Mucosa of rectum (tissue), 2 donors: ENCODE results near the gene CXXC5.
A peak's percentile ranks its signal among the peaks of the same experiment; 100 is the strongest.

ENCODE experiments used
- H3K27ac ChIP-seq, 2 donors: one replicate each; pipeline ENCODE4 v1.7.0; 2013; ENCODE audit warnings: inconsistent platforms in 2 of 2, low read depth in 2 of 2, low read length in 2 of 2
- H3K27me3 ChIP-seq, 2 donors: one replicate each; pipeline ENCODE4 v1.7.0; 2013; ENCODE audit warnings: low read length in 2 of 2; ENCODE audit not compliant: control insufficient read depth in 2 of 2, insufficient read depth in 2 of 2
- H3K36me3 ChIP-seq, 2 donors: one replicate each; pipeline ENCODE4 v1.7.0; 2013; ENCODE audit warnings: low read length in 2 of 2; ENCODE audit not compliant: control insufficient read depth in 2 of 2, insufficient read depth in 2 of 2
- H3K4me1 ChIP-seq, 2 donors: one replicate each; pipeline ENCODE4 v1.7.0; 2013; ENCODE audit warnings: low read length in 2 of 2, mild to moderate bottlenecking in 1 of 2; ENCODE audit not compliant: control insufficient read depth in 2 of 2, insufficient read depth in 2 of 2
- H3K4me3 ChIP-seq, 2 donors: one replicate each; pipeline ENCODE4 v1.7.0; 2013; ENCODE audit warnings: low read length in 2 of 2
- H3K9ac ChIP-seq, 2 donors: one replicate each; pipeline ENCODE4 v1.7.0; 2013; ENCODE audit warnings: low read length in 2 of 2, low read depth in 1 of 2, mild to moderate bottlenecking in 1 of 2
- H3K9me3 ChIP-seq, 2 donors: one replicate each; pipeline ENCODE4 v1.7.0; 2013; ENCODE audit warnings: low read length in 2 of 2; ENCODE audit not compliant: control insufficient read depth in 2 of 2
- donor health status: healthy.
- donor health status: Normal muscosa, but diverticular disease.

CXXC5 gene

GRCh38 chr5:139694556-139695177, 46.5 kb downstream of the CXXC5 start:
- no peak overlapping the region for H3K9ac ChIP-seq
- peaks cover 25 to 27% of the 10 kb centered on the region in 2 donors for H3K4me1 ChIP-seq
- peaks cover 4 to 10% of the 10 kb centered on the region in 2 donors for H3K27me3 ChIP-seq
- no peak overlapping the region for H3K4me3 ChIP-seq
- no peaks in the 10 kb centered on the region for H3K9me3 ChIP-seq
- H3K36me3 ChIP-seq = no peaks in the 10 kb centered on the region
- no peak overlapping the region for H3K27ac ChIP-seq

GRCh38 chr5:139695178-139695573, 47.0 kb downstream of the CXXC5 start:
- Histone ChIP-seq H3K4me1 (peaks cover 20 to 23% of the 10 kb centered on the region in 2 donors), H3K27ac (no peak overlapping the region), H3K36me3 (no peaks in the 10 kb centered on the region), H3K9ac (no peak overlapping the region), H3K27me3 (peaks cover 4 to 10% of the 10 kb centered on the region in 2 donors), H3K4me3 (no peak overlapping the region), H3K9me3 (no peaks in the 10 kb centered on the region)

- H3K36me3 ChIP-seq = no peaks in the 10 kb centered on the region
- peak overlapping the region in 1 of 2 donors; percentile 53 for H3K9ac ChIP-seq
- H3K27me3 ChIP-seq = peaks cover 4 to 10% of the 10 kb centered on the region in 2 donors
- peaks cover 26 to 29% of the 10 kb centered on the region in 2 donors for H3K4me1 ChIP-seq
- H3K9me3 ChIP-seq = no peaks in the 10 kb centered on the region
- H3K27ac ChIP-seq = peak overlapping the region; percentile 60 to 74
- H3K4me3 ChIP-seq = peak overlapping the region in 1 of 2 donors; percentile 15
These were observed 48.2 kb downstream of the CXXC5 start for GRCh38 chr5:139696167-139696893.

DNA sequence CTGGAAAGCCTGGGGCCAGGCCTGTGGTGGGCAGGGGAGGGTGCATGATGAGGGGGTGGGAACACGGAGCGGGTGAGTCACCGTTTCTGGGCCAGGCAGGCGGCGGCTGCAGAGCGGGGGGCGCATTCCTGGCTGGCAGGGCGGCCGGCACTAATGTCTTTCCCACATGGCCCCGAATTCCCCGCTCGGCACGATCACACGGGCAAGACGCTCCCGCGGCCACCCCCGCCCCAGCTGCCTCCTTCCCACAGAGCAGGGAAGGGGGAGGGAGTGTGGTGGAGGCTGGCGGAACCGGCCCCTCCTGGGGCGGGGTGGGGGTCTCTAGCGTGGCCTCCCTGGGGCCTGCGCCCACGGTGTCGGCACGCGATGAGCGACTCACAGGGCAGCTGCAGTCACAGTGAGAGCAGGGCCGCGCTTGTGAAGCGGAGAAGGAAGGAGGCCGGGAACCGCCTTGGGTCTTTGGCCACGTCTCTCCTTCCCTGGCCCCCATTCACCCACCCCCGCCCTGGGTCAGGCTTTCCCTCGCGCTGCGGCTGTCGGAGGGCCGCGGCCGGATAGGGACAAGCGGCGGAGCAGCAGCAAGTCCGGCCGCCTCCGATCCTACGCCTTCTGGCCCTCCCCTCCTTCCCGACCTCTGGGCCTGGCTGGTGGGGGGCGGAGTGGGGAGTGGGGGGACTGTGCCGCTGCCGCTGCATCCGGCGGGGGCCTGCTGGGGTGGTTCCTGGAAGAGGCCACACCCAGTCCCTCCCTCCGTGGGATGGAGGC, 48.9 kb downstream of the CXXC5 start:
- H3K27ac ChIP-seq = peak overlapping the region; percentile 60 to 74
- peak overlapping the region in 1 of 2 donors; percentile 53 for H3K9ac ChIP-seq
- H3K4me3 ChIP-seq = peak overlapping the region; percentile 49 to 50

GRCh38 chr5:139698490-139699146, 50.5 kb downstream of the CXXC5 start:
- peaks cover 29% of the 10 kb centered on the region in 2 donors for H3K4me1 ChIP-seq
- peak overlapping the region; percentile 60 to 74 for H3K27ac ChIP-seq
- no peak overlapping the region for H3K4me3 ChIP-seq
- peaks cover 6 to 10% of the 10 kb centered on the region in 2 donors for H3K27me3 ChIP-seq
- no peaks in the 10 kb centered on the region for H3K36me3 ChIP-seq
- H3K9me3 ChIP-seq = no peaks in the 10 kb centered on the region
- H3K9ac ChIP-seq = peak overlapping the region in 1 of 2 donors; percentile 24

More for the DNA sequence above, 48.9 kb downstream of the CXXC5 start:
- Histone ChIP-seq H3K27me3 (peaks cover 4 to 10% of the 10 kb centered on the region in 2 donors), H3K9me3 (no peaks in the 10 kb centered on the region), H3K4me1 (peaks cover 29% of the 10 kb centered on the region in 2 donors), H3K36me3 (no peaks in the 10 kb centered on the region)

DNA sequence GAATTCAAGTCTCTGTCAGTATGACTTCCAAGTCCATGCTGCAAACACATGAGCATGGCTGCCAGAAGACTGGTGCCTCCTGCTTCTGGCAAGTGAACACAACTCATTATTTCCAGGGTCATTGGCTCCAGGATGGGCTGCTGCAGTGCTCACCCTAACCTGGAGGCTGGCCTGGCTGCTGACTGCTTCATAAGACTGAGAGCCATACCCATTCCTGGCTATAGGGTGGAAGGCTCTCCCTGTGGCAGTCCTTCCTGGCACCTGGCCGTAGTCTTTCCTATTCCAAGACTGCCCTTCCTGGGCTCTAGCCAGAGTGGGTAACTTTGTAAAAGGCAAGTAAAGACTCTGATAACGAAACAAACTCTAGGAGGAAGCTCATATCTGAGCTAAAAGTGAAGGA, 51.2 kb downstream of the CXXC5 start:
- no peak overlapping the region for H3K27ac ChIP-seq
- no peak overlapping the region for H3K9ac ChIP-seq
- peaks cover 6 to 10% of the 10 kb centered on the region in 2 donors for H3K27me3 ChIP-seq
- H3K4me3 ChIP-seq = no peak overlapping the region
- no peaks in the 10 kb centered on the region for H3K36me3 ChIP-seq
- no peaks in the 10 kb centered on the region for H3K9me3 ChIP-seq
- H3K4me1 ChIP-seq = peaks cover 29% of the 10 kb centered on the region in 2 donors

DNA sequence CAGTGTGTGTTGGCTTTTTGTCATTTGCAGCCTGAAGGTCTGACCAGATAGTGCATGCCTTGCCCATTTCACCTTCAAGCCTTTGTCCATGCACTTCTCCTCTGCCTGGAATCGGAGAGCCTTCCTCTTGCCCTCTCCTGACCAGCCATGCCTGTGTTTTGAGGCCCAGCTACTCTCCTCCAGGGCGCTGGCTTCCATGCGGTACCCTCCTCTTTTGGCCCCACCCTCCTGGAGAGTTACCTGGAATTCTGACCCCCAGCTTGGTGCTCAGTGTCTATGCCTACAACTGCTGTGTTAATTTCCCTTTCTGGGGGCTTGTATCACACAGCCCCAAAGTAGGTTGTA, 52.5 kb downstream of the CXXC5 start:
- Histone ChIP-seq H3K36me3 (no peaks in the 10 kb centered on the region), H3K27ac (no peak overlapping the region), H3K4me3 (no peak overlapping the region), H3K9me3 (no peaks in the 10 kb centered on the region), H3K9ac (no peak overlapping the region), H3K4me1 (peaks cover 29% of the 10 kb centered on the region in 2 donors), H3K27me3 (peaks cover 6 to 10% of the 10 kb centered on the region in 2 donors)

DNA sequence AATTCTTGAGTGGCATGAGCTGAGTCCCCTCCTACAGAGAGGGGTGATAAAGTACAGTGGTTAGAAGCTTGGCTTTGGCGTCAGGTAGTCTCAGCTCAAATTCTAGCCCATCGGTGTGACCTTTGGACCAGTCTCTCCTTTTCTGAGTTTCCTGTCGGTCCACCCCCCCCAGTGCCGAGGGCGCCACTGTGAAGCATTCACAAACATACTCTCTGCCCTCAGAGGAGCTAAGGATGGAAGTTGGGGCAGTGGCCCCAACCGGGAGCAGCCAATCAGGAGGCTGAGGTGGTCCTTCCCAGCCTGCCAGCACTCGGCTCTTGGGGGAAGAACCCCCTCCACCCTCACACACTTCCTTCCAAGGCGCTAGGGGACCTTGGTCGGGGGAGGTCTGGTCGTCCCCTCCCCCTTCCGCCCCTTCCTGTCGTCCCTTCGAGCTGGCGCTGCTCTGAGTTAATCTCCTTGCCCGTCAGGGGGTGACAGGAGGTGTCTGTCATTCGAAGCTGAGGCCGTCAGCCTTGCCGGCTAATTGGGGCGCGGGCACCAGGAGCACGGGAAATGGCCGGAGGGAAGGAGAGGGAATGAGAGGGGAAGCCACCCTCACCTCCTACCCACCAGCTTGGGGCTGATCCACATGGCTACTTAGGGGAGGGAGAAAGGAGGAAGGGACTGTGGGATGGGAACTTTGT, 53.0 kb downstream of the CXXC5 start:
- Histone ChIP-seq H3K4me1 (peaks cover 29% of the 10 kb centered on the region in 2 donors), H3K27ac (no peak overlapping the region), H3K4me3 (no peak overlapping the region), H3K9me3 (no peaks in the 10 kb centered on the region), H3K36me3 (no peaks in the 10 kb centered on the region), H3K9ac (no peak overlapping the region), H3K27me3 (peaks cover 5 to 10% of the 10 kb centered on the region in 2 donors)

GRCh38 chr5:139702548-139702947, 54.4 kb downstream of the CXXC5 start:
- H3K4me1 ChIP-seq = peaks cover 20 to 21% of the 10 kb centered on the region in 2 donors
- H3K36me3 ChIP-seq = no peaks in the 10 kb centered on the region
- no peak overlapping the region for H3K9ac ChIP-seq
- no peaks in the 10 kb centered on the region for H3K9me3 ChIP-seq
- no peak overlapping the region for H3K4me3 ChIP-seq
- peaks cover 2 to 9% of the 10 kb centered on the region in 2 donors for H3K27me3 ChIP-seq
- no peak overlapping the region for H3K27ac ChIP-seq
